GM12873 (cell line): Measurements from ENCODE around the gene CSRNP2.

Experiments
- TF ChIP-seq, protein P1 (sequence below): IDR thresholded peaks from 2 replicates; pipeline ENCODE4 v1.5.1; 2012; ENCODE audit warnings: low read depth, mild to moderate bottlenecking, moderate library complexity, low read length, control low read depth; ENCODE audit not compliant: insufficient read depth; ENCODE audit errors: missing control alignments

CSRNP2 gene

GRCh38 chr12:51062631-51063397 lies 20.6 kb downstream of the CSRNP2 start:
- TF ChIP-seq, protein P1, sequence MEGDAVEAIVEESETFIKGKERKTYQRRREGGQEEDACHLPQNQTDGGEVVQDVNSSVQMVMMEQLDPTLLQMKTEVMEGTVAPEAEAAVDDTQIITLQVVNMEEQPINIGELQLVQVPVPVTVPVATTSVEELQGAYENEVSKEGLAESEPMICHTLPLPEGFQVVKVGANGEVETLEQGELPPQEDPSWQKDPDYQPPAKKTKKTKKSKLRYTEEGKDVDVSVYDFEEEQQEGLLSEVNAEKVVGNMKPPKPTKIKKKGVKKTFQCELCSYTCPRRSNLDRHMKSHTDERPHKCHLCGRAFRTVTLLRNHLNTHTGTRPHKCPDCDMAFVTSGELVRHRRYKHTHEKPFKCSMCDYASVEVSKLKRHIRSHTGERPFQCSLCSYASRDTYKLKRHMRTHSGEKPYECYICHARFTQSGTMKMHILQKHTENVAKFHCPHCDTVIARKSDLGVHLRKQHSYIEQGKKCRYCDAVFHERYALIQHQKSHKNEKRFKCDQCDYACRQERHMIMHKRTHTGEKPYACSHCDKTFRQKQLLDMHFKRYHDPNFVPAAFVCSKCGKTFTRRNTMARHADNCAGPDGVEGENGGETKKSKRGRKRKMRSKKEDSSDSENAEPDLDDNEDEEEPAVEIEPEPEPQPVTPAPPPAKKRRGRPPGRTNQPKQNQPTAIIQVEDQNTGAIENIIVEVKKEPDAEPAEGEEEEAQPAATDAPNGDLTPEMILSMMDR: no peak

GRCh38 chr12:51059086-51059485 lies 24.3 kb downstream of the CSRNP2 start:
- TF ChIP-seq, protein P1: no peak

GRCh38 chr12:51056242-51056641 lies 27.2 kb downstream of the CSRNP2 start:
- TF ChIP-seq, protein P1: no peak

- TF ChIP-seq, protein P1: no peak
Observed at GRCh38 chr12:51055060-51055459, 28.3 kb downstream of the CSRNP2 start.

GRCh38 chr12:51051787-51052186 lies 31.6 kb downstream of the CSRNP2 start:
- TF ChIP-seq, protein P1: no peak

DNA sequence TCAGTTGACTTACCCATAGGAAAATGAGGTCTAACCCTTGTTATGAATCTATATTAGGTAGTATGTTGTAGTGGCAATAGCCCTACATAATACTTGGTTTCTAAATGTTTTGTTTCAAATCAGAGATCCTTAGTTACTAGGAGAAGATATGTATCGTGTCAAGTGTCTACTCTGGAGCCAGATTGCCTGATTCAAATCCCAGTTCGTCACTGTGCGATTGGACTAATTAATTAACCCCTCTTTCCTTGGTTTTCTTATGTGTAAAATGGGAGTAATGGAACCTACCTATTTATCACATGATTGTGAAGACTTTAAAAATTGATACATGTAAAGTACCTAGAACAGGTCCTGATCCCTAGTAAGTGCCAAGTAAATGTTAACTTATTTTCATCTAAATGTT lies 33.9 kb downstream of the CSRNP2 start:
- TF ChIP-seq, protein P1: no peak

- TF ChIP-seq, protein P1: no peak
Observed at GRCh38 chr12:51048661-51049251, 34.6 kb downstream of the CSRNP2 start.
